HPDE6-E6E7 (cell line): ENCODE measurements around the gene LRRTM4.
"Not testable (repeated sequence)": the region's sequence is repeated elsewhere in the genome, so short reads cannot be mapped to it uniquely, and the experiment has no call there.

Experiments used
- DNase-seq: peaks from one replicate; pipeline ENCODE4 v3.0.0; 2011; ENCODE audit warnings: missing footprints; ENCODE audit errors: extremely low spot score

Gene LRRTM4

DNA sequence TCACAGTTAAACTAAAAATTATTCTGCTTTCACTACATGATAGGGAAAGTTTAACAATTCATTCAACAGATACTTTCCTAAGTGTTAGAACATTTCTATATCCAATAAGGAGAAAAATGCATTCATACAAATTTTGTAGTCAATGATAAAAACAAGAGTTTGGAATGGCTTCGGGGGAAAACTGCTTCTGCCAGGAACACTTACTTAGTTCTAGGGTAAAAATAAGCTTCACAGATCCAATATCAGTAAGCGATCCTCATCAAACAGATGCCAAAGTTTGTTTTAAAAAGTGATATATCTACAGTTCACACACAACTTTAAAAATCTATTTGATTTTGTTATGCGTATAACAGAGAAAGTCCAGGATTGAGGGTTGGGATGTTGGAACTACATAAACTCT, 199.7 kb downstream of the LRRTM4 start:
- DNase-seq: no peak

DNA sequence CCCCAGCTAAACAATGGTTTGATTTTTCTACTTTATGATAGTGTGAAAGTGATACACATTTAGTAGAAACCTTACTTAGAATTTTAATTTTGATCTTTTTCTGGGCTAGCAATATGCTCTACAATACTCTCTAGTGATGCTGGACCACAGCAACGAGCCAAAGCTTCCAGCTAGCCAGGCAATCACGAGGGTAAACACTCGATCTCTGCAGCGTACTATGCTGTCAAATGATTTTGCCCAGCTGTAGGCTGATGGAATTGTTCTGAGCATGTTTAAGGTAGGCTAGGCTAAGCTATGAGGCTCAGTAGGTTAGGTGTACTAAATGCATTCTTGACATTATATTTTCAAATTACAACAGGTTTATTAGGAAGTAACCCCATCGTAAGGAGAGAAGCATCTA, 207.5 kb downstream of the LRRTM4 start:
- DNase-seq: no peak

DNA sequence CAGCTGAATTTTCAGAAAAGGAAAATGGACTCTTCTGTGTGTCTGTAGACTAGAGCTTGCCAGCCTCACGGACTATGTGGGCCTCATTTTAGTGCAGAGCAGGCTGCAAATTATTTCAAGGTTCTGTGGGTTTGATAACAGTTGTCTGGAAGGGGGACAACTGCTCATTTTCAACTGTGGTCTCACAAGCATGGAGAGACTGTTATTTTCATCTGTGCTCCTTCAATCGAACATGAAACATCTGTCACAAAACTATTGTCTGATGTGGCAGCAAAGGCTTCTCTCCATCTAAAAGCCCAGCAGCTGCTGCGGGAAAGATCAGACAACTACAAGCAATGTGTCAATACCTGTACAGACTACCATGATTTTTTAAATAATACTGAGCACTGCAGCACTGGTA, 211.8 kb downstream of the LRRTM4 start:
- no peak for DNase-seq

DNA sequence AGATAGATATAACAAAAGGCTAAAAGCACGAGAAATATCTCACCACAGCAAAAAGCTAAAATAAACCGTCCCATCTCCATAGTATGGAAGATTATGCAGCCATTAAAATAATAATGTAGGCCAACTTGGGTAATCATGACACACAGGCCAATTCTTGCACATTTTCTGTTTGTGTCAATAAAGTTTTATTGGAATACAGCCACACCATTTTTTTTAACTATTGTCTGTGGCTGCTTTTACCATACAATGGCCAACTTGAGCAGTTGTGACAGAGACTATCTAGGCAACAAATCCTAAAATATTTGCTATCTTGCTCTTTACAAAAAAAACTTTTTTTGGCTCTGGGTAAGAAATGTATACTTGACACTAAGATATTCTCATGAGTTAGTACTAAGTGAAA, 212.5 kb downstream of the LRRTM4 start:
- DNase-seq: no peak

DNA sequence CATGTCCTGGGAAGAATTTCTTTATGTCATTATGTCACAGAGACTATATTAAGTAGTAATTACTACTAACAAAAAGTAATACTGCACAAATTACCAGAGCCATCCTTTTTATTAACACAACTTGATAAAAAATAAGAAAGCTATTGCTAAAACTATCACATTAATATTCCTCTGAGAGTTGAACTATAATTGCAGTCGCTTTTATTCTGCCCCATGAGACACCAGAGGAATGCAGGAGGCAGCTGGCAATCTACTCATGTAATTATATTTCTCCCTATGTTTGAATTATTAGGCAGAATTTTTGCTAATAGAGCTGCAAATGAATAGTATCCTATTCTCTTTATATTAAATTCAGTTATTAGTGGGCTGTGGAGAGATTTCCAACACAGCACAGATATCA, 220.7 kb downstream of the LRRTM4 start:
- DNase-seq: no peak

DNA sequence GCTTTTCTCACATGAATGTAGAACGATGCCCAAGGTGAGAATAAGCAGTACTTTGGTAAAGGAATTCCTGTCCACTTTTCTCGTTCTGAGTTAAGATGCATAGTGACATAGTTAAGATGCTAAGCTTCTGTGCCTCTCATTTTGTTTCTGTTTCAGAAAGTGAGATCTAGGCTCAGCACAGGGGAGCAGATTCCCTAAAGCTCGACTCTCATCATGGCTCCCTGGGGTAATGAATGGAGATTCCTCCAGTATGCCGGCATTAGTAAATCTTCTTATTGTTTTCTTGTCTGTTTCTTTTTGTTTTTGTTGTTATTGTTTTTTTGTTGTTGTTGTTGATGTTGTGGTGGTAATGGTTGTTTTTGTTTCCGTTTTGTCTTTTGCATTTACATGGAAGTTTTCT, 225.4 kb downstream of the LRRTM4 start:
- no peak for DNase-seq

DNA sequence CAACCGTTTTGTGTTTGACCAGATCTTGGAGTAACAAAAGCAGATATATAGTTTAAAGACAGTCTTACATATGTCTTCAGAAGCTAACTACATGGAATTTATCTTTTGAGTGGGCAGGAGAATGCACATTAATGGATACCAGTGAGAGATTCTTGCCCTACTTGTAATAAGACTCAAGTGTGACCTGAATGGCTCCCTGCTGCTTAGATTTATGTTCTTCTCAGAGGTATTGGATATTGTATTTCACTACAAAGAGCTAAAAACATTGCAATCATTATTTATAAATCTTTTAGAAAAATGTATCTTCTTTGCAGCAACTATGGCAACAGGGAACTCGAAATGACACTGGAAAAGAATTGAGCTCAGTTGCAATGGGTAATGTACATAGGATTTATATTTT, 227.7 kb downstream of the LRRTM4 start:
- DNase-seq: no peak

DNA sequence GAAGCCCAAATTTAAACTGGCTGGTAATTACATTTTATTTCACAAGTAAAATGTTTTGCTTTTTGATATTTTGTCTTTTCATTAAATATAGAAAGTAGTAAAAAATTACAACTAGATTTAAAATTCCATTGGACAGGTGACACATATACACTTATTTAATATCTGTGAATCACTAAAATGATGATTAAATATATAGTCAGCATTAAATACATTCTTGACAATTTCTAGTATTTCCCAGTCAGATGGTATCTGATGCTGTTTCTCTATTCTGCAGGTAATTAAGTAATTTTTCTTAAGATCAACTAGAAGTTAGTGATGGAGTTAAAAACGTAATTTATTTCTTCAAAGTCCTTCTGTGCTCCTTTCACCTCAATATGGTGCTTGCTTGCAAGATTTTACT, 237.8 kb downstream of the LRRTM4 start:
- DNase-seq: no peak

DNA sequence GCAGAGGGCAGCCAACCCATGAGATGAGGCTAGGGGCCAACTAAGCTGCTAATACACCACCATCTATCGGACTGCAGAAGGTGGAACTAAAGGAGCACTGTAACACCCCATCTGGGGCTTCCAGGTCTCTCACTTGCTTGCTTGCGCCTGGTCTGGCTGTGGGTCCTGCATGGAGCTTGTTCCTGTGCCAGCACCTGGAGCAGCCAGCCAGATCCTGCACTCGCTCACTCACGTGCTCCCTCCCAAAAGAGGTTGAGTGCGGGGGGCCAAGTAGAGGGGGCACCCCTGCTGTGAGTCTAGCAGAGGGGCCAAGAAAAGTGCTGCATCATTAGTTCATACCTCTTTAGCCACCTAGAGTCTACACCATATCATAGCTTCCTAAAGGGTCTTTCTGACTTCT, 250.9 kb downstream of the LRRTM4 start:
- DNase-seq: no peak

DNA sequence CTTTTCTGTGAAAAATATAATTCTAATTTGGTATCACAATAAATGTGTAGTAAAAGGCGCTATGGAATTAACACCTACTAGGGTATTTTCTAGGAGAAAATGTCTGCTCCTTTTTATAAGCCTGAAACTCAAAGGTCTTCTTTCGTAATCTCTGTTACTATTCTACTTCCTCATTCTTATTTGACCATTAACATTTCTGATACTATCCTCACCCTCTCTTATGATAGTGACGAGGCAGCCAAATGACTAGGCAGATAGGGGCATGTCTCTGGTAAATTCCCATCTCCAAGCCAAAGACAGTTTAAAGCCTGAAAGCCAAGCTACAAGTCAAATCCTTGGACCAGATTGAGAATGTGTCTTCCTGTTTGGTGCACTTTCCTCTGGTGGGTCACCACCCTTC, 251.7 kb downstream of the LRRTM4 start:
- peak; percentile 13 for DNase-seq

DNA sequence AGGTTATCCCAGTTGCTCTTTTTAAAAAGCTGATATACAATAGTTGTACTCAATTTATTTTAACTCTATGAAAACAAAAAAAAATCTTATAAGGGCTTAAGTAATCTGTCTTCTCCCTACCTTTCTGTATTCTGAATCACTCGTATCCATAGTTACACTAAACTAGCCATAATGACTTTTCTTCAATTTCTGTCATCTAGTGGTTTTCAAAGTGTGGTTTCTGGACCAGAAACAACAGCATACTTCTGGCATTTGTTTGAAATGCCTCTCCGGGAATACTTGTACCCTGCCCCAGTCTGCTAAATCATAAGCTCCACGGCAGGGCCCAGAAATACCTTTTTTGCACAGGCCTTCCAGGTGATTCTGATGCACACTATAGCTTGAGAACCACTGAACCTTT, 253.6 kb downstream of the LRRTM4 start:
- DNase-seq: no peak

DNA sequence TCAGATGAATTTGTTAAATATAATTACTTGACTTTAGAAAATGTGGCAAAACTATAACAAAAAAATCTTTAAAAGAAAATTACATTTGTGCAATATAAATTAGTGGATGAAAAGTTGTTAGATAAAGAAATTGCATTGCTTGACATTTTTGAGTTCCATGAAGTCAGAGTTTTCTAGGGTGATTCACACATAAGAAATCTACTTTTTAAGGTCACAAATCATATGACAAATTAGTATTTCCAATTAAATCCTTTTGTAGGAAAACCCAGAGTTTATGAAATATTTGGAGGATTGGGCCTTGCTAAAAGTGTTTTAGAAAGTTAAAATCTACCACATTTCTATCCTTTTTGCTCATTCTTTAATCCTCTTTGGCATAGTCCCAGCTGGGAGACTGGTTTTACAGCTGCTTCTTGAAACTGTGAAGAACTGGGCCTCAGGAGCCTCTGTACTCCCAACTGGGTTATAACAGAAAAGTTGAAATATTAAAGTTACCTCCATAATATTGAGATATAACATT, 289.2 kb downstream of the LRRTM4 start:
- DNase-seq: no peak

DNA sequence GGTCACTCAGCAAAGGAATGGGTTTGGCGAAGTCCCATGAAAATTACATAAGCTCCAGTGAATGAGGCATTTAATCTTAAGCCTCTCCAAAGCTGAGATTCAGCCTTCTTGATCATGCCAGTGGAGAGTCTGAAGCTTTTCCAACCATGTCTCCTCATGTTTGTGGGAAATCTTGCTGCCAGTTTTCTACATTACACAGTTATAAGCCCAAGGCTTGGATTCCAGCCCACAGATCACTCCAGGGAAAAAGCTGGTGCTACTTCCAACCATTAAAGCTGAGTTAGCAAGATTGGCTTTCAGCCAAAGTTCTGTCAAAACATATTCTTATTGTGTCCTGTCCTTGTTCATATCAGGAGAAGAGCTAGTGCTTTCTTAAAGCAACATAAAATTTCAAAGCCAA, 293.8 kb downstream of the LRRTM4 start:
- no peak for DNase-seq

DNA sequence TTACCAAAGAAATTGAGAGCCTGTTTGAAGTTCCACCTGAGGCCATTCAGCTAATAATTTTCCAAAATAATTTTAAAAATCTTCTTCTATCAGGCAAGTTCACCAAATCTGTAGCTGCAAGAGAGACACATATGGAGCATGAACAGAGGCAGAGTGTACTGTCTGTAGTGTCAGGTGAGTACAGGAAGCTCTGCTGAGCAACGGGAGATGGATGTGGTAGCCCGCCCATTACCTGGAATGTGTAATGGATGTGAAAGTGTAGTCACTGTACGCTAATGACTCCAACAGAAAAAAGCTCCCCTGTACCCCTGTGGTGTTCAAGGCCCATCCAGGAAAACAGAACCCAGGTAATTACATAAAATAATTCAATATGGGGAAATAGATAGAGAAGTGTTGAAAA, 311.5 kb downstream of the LRRTM4 start:
- no peak for DNase-seq

DNA sequence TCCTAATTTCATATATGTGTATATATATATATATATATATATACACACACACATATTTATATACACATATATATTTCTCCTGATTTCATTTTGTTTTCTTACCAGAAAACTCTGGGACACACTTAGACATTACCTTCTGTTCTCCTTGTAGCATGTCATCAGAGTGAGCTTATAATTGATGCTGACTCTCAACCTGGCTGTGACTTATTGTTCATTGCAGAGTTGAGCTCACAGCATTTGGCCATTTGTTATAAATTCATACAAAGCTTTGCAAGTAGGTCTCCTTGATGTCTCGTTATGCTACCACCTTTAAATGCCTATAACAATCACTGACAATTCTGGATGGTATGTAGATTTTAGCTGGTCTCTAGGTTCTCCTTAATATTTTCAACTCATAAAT, 314.8 kb downstream of the LRRTM4 start:
- DNase-seq: no peak

DNA sequence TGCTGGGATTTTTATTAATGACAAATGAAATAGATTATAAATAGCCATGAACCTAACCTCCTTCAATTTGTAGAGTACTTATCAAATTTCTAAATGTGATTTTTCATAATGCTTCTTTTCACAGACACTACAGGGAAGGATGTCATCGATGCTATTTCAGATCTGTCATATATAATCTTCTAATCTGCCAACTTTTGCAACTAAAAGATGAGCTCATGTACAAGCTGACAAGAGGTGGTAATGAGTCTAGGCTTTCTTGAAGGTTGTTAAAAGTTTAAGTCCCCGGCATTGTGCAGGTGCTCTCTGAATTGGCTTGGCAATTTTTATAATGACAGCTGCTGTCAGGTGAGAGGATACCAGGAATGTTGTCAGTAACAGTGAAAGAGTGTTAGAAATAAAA, 320.4 kb downstream of the LRRTM4 start:
- DNase-seq: no peak

DNA sequence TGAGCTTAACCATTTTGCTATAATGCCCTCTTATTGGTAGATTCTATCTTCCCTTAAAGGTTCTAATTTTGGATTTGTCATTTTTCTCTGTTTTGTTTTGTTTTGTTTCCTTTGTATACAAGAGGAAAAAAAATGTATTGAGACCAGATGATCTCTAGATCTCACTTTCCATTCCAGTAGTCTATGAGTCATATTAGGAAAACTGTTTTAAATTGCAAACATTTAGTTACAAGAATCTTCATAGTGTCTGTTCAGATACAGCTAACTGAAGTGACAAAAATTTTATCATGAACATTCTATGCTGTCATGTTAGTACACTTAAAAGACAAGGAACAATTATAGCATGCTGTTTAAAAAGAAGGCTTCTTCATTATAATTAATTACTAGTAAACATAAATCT, 322.8 kb downstream of the LRRTM4 start:
- no peak for DNase-seq

DNA sequence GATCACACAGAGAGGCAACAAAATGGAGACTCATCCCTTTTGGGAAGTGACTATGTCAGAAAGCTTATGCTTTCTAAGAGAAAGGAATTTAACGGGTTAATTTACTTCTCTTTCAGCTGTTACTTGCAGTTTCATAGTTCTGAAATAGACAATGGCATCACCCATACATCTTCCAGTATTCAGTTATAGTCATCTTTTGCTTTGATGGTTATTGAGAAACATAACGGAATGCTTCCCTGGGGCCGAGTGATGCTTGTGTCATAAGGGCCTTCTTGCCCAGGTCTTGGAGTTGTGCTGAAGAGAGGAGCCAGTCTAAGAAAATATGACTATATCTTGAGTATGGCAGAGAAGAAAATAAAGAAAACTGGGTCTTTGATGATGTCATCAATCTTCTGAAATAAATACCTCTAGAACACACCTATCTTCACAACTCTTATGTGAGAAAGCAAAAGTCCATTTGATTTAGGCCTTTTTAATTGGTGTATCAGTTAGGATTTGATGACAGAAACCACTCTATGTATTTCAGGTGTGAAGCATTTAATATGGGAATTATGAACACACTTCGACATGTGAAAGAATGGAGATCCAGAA, 328.2 kb downstream of the LRRTM4 start:
- no peak for DNase-seq

DNA sequence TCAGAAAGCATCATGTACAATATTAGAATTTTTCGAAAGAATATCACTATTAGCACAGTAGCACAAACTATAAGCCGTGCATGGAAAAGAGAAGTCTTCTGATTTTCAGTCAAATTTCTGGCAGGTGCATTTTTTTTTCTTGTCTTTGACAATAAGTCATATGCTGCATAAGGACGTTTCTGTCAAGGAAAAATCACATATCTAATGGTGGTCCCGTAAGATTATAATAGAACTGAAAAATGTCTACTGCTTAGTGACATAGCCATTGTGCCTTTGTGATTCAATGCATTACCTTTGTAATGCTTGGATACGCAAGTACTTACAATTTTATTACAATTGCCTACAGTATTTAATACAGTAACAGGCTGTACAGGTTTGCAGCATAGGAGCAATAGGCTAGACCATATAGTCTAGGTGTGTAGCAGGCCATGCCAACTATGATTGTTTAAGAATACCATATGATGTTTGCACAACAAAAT, 329.3 kb downstream of the LRRTM4 start:
- no peak for DNase-seq

DNA sequence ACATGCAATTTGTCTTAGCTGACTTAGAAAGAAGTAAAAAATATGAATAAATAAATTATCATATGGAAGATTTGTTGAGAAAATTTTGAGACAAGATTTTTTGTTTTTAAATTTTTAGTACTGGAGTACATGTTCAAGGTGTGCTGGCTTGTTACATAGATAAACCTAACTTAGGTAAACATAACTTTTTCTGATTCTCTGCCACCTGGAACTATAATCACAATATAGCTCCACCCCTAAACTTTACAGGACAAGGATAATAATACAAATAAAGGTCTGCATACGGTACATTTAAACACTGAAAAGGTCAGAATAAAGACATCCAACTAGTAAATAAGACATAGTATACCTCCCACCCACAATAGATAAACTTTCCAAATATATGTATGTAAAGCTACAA, 330.5 kb downstream of the LRRTM4 start:
- no peak for DNase-seq

DNA sequence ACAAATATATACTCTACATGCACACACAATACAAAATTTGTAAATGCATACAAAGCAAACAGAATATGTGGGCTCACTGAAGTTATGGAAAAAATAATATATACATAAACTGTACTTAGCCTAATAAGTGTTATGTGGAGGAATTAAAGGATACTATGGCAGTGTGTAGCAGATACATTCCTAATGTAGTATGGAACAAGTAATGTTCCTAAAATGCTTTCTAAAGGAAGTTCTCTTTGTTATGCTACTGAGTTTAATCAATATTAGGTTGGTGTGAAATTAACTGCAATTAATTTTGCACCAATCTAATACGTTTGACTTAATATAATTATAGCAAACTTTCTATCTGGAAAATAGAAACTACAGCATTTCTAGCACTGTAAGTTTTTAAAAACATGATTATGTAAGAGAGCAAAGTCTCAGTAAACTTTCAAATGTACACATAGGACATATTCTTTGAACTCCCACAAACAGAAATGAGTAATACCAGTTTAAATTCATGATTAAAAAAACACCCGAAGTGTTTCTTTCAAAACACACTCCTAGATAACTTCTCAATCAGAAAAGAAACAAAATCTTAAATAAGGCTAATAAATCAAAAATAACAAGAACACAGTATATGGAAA, 331.3 kb downstream of the LRRTM4 start:
- DNase-seq: no peak

DNA sequence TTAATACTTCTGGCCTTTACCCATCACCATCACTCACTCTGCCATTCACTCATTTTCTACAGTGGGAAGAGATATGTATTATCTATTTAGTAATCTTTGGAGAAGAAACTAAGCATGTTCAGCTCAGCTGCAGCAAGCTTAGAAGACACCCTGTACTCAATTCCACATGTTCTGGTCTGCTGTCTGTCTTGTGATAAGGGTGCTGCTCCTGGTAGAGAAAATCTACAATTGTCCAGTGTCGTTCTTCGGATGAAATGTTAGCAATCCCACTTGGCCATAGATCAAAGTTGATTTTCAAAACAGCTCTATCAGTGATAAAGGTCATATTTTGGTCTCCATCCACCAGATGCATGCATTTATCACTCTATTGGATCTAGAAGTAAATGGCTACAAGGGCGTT, 337.1 kb downstream of the LRRTM4 start:
- DNase-seq: no peak

DNA sequence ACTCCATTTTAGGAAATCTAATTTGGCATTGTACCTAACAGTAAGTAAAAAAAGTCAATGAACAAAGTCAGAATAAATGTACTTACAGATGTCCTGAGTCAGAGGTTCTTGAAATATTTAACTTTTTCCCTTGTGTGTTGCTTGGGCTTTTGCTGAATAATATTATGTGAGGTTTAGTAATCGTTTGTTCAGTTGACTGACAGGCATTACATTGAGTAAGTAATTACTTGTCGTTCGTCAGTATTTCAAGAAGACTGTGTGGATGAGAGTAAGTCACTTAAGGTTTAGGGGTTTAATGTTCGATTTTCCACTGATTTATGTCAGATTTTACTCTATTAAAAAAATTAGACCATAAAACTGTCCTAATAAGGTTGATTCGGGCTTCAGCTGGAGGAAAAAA, 342.9 kb downstream of the LRRTM4 start:
- DNase-seq: no peak

DNA sequence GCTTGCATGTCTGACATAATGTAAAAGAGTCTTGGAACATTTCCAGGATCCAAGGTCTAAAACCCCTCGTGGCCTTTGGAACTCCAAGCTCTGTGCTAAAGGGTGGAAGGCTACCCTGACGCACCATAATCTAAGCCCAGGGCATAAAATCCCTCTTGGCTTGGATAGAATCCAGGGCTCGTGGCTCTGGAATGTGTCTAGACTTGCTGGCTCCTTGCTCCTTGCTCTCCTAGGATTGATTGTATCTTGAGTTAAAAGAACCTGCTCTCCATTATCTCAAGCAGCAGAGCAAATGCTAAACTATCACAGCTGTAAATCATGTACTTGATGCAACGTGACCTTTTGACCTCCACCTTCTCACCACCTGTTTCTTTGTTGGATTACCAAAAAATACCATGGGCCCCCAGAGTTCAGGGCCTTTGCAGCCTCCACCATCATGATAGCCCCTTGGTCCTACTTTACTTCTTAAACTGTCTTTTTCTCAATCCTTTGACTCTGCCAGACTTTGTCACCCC, 346.9 kb downstream of the LRRTM4 start:
- DNase-seq: not testable (repeated sequence)
